A673 (cell line): ENCODE results near the gene INSRR. TPM values are rescaled to one million over a fixed set of nuclear protein-coding genes. Genes with fewer than 3 reads are reported as not detected.

Experiments used
- BruUV-seq: library from RNA; stranded (reverse); fragments of 400-500 nt; replicated peaks from 2 replicates; lab custom pipeline; 2021; lab: Mats Ljungman, UMichigan
- CTCF ChIA-PET: fragments of 300-600 bp; sonication (Branson Sonifier 250); formaldehyde crosslinking; loops from one replicate; lab custom pipeline; 2022; ENCODE audit warnings: antibody characterized with exemption; lab: Charles Lee
- POLR2A ChIA-PET: fragments of 300-600 bp; sonication (Branson Sonifier 250); formaldehyde crosslinking; loops from one replicate; lab custom pipeline; 2022; ENCODE audit warnings: antibody characterized with exemption; ENCODE audit not compliant: low non-redundant PET; lab: Charles Lee
- DNase-seq: peaks from one replicate; pipeline ENCODE4 v3.0.0-alpha.2; 2015; ENCODE audit warnings: low spot score
- H3K27ac ChIP-seq: fragments of 200-600 bp; sonication (generic); 2 replicates; pipeline ENCODE4 v1.5.1; 2016; ENCODE audit warnings: mixed run types, low read depth, mild to moderate bottlenecking, mixed read lengths, antibody characterized with exemption, low read length; ENCODE audit not compliant: poor library complexity, severe bottlenecking
- H3K27me3 ChIP-seq: fragments of 200-600 bp; sonication (generic); replicated peaks from 2 replicates; pipeline ENCODE4 v1.6.1; 2017; ENCODE audit warnings: mixed run types, low read depth, mild to moderate bottlenecking, mixed read lengths, antibody characterized with exemption, low read length; ENCODE audit not compliant: insufficient read depth, poor library complexity
- H3K36me3 ChIP-seq: fragments of 200-600 bp; sonication (generic); 2 replicates; pipeline ENCODE4 v1.6.1; 2016; ENCODE audit warnings: mixed run types, mild to moderate bottlenecking, mixed read lengths, antibody characterized with exemption, low read length; ENCODE audit not compliant: insufficient read depth, poor library complexity, severe bottlenecking
- H3K4me1 ChIP-seq: fragments of 200-600 bp; sonication (generic); 2 replicates; pipeline ENCODE4 v1.6.1; 2017; ENCODE audit warnings: mixed run types, mild to moderate bottlenecking, mixed read lengths, antibody characterized with exemption, low read length; ENCODE audit not compliant: insufficient read depth, poor library complexity, severe bottlenecking
- H3K4me3 ChIP-seq: fragments of 200-600 bp; sonication (generic); 2 replicates; pipeline ENCODE4 v1.5.1; 2016; ENCODE audit warnings: low read depth, mixed run types, mild to moderate bottlenecking, mixed read lengths, low read length; ENCODE audit not compliant: poor library complexity, severe bottlenecking
- H3K9me3 ChIP-seq: fragments of 200-600 bp; sonication (generic); 2 replicates; pipeline ENCODE4 v1.6.1; 2016; ENCODE audit warnings: mixed run types, low read depth, mild to moderate bottlenecking, mixed read lengths, antibody characterized with exemption, low read length; ENCODE audit not compliant: poor library complexity, severe bottlenecking
- EZH2 ChIP-seq: fragments of 200-600 bp; sonication (generic); IDR thresholded peaks from 2 replicates; pipeline ENCODE4 v1.6.1; 2017; ENCODE audit warnings: borderline replicate concordance, low read depth, mild to moderate bottlenecking, mixed read lengths, antibody characterized with exemption, low read length; ENCODE audit not compliant: poor library complexity, severe bottlenecking
- intact Hi-C: fragments of 100-400 bp; cut with micrococcal nuclease; formaldehyde crosslinking; loops from one replicate; pipeline ENCODE4 v1.10.0; 2022; ENCODE audit not compliant: unreplicated experiment
- total RNA-seq: library from RNA; stranded (reverse); gene quantifications from 2 replicates; pipeline ENCODE4 v1.2.3, GENCODE V29; 2021
- TF ChIP-seq, protein P1 (sequence below): fragments of 300-800, 200-600 bp; sonication (generic); conservative IDR thresholded peaks from 2 replicates; pipeline ENCODE4 v1.5.1; 2017; ENCODE audit warnings: low read depth, mild to moderate bottlenecking, antibody characterized with exemption, low read length, moderate library complexity, mixed read lengths

INSRR gene
- total RNA-seq, 1 experiment from 2014 or later, result 0.15 TPM

DNA sequence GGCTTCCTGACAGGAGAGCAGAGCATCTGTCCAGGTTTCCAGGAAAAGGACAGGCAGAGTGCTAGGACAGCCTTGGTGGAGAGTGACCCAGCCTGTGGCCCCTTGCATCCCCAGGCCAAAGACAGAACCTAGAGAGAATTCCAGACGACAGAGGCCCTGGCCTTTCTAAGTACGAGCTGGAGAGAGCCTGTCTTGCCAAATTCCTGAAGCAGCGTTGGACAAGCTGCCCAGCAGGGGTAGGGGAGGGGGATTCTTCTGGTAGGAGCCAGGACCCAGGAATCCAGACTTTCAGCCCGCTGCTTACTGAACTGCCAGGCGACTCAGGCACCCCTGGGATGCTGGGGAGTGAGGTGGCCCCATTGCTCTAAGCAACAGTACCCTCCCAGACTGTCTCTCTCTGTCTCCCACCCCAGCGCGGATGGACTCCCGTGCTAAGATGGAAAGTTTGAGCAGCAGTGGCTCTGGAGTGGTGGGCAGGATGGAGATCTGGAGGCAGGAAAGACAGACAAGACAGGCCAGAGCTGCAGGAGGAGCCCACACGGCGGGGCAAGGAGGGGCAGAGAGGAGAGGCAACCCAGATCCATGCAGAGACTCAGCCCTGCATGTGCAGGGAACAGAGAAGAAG, 25.8 kb upstream of the INSRR start:
- H3K36me3 ChIP-seq, result no peaks in the 10 kb centered on the region
- ChIA-PET POLR2A (no interaction called here), CTCF (interaction anchor here (1.8 kb wide), 1 partner anchor 195 kb away, joined by 9 read pairs; no protein-coding TSS in a partner anchor)
- no peak overlapping the region for H3K4me3 ChIP-seq
- BruUV-seq, result no TSS peak
- intact Hi-C loops, result no loop called here
- no peaks in the 10 kb centered on the region for H3K9me3 ChIP-seq
- no peak for TF ChIP-seq EZH2
- TF ChIP-seq, protein P1, sequence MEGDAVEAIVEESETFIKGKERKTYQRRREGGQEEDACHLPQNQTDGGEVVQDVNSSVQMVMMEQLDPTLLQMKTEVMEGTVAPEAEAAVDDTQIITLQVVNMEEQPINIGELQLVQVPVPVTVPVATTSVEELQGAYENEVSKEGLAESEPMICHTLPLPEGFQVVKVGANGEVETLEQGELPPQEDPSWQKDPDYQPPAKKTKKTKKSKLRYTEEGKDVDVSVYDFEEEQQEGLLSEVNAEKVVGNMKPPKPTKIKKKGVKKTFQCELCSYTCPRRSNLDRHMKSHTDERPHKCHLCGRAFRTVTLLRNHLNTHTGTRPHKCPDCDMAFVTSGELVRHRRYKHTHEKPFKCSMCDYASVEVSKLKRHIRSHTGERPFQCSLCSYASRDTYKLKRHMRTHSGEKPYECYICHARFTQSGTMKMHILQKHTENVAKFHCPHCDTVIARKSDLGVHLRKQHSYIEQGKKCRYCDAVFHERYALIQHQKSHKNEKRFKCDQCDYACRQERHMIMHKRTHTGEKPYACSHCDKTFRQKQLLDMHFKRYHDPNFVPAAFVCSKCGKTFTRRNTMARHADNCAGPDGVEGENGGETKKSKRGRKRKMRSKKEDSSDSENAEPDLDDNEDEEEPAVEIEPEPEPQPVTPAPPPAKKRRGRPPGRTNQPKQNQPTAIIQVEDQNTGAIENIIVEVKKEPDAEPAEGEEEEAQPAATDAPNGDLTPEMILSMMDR, result no peak
- no peak for DNase-seq
- no peaks in the 10 kb centered on the region for H3K4me1 ChIP-seq
- H3K27me3 ChIP-seq, result no peaks in the 10 kb centered on the region
- H3K27ac ChIP-seq, result no peak overlapping the region

DNA sequence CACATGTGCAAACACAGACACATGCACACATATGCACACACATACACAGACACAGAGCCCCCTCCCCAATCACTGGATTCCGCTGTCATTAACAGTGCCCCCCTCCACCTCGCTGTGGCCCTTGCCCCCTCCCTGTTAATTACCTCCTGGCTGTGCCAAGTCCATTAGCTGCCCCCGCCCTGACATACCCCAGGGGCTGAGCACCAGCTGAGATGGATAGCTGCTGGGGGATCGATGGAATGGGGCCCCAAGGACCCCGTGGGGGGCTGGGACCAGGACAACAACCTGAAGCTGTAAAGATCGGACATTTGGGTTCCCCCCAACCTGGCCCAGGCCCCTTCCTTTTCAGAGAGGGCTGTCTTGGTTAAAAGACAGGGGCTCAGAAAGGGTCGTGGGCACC, 25.0 kb upstream of the INSRR start:
- ChIA-PET CTCF (interaction anchor here (1.8 kb wide), 1 partner anchor 194 kb away, joined by 9 read pairs; no protein-coding TSS in a partner anchor), POLR2A (no interaction called here)
- H3K36me3 ChIP-seq, result no peaks in the 10 kb centered on the region
- no peak for DNase-seq
- no peaks in the 10 kb centered on the region for H3K9me3 ChIP-seq
- H3K27ac ChIP-seq, result no peak overlapping the region
- intact Hi-C loops, result no loop called here
- BruUV-seq, result no TSS peak
- H3K4me1 ChIP-seq, result no peaks in the 10 kb centered on the region
- no peaks in the 10 kb centered on the region for H3K27me3 ChIP-seq
- TF ChIP-seq, protein P1, result no peak
- TF ChIP-seq EZH2, result no peak
- H3K4me3 ChIP-seq, result no peak overlapping the region

DNA sequence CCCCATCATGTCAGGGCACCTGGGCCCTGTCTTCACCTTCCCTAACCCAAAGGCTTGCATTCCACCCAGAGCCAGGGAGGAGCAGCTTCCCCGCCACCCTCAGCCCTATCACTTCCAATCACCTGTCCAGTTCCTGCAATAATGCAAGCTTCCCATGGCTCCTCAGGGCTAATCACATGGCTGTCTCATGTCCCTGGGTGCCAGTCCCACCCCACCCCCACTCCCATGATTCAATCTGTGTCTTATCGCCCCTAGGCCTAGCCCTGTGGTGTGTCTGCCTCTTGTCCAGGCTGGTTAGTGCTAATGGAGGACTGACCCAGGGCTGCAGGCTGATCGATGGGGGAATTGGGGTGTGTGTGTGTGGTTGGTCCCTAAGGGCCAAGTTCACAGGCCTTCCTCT, 23.6 kb upstream of the INSRR start:
- no peak overlapping the region for H3K4me3 ChIP-seq
- H3K36me3 ChIP-seq, result no peaks in the 10 kb centered on the region
- TF ChIP-seq EZH2, result no peak
- TF ChIP-seq, protein P1, result no peak
- no peaks in the 10 kb centered on the region for H3K27me3 ChIP-seq
- no peak for DNase-seq
- H3K27ac ChIP-seq, result no peak overlapping the region
- intact Hi-C loops, result no loop called here
- no peaks in the 10 kb centered on the region for H3K9me3 ChIP-seq
- no peaks in the 10 kb centered on the region for H3K4me1 ChIP-seq
- no TSS peak for BruUV-seq
- POLR2A ChIA-PET, result no interaction called here
- CTCF ChIA-PET, result no interaction called here
